Stimulated activated naive CD8-positive, alpha-beta T cell treated with anti-CD3 and anti-CD28 coated beads, Interleukin-15, amount 100 ng/mL, for 72 hours (primary cell): ENCODE measurements around the gene HLCS.
"Not testable (repeated sequence)": the region's sequence is repeated elsewhere in the genome, so short reads cannot be mapped to it uniquely, and the experiment has no call there.

Source experiments
- ATAC-seq: fragments of 150-1000 bp; cut with Tn5 transposase; 2 replicates; pipeline ENCODE4 v1.10.0; 2021; ENCODE audit warnings: mild to moderate bottlenecking, moderate library complexity
- DNase-seq, 2 donors: peaks; one replicate each; pipeline ENCODE4 v3.0.0; 2021 to 2022
- H3K27ac Mint-ChIP-seq, 2 donors: one replicate each; pipeline ENCODE4 v1.8.0; 2022; ENCODE audit warnings: mild to moderate bottlenecking in 2 of 2, mixed read lengths in 2 of 2, moderate library complexity in 2 of 2
- H3K27me3 Mint-ChIP-seq: one replicate; pipeline ENCODE4 v1.8.0; 2022; ENCODE audit warnings: mixed read lengths
- H3K4me1 Mint-ChIP-seq: one replicate; pipeline ENCODE4 v1.8.0; 2022; ENCODE audit warnings: mild to moderate bottlenecking, mixed read lengths
- H3K4me3 Mint-ChIP-seq, 2 donors: one replicate each; pipeline ENCODE4 v1.8.0; 2022; ENCODE audit warnings: mild to moderate bottlenecking in 2 of 2, mixed read lengths in 2 of 2, moderate library complexity in 1 of 2
- H3K9me3 Mint-ChIP-seq, 2 donors: one replicate each; pipeline ENCODE4 v1.8.0; 2022; ENCODE audit warnings: mixed read lengths in 2 of 2

The HLCS gene

GRCh38 chr21:36990508-36991205 is 24.2 kb upstream of the HLCS start:
- ATAC-seq: no peak
- Mint-ChIP-seq H3K27ac (peak overlapping the region; percentile 83 to 92), H3K27me3 (no peaks in the 10 kb centered on the region), H3K4me1 (peaks cover 49% of the 10 kb centered on the region), H3K9me3 (no peaks in the 10 kb centered on the region), H3K4me3 (peak overlapping the region; percentile 85 to 94)
- DNase-seq: no peak

- no peaks in the 10 kb centered on the region for H3K27me3 Mint-ChIP-seq
- DNase-seq (peak; percentile 92 to 93), ATAC-seq (peak; percentile 91)
- no peaks in the 10 kb centered on the region for H3K9me3 Mint-ChIP-seq
- peaks cover 55% of the 10 kb centered on the region for H3K4me1 Mint-ChIP-seq
- peak overlapping the region; percentile 94 to 97 for H3K27ac Mint-ChIP-seq
- peak overlapping the region; percentile 85 to 94 for H3K4me3 Mint-ChIP-seq
Measured at GRCh38 chr21:36989699-36990507, 23.4 kb upstream of the HLCS start.

GRCh38 chr21:36989199-36989698 is 22.8 kb upstream of the HLCS start:
- not testable (repeated sequence) for DNase-seq, ATAC-seq, H3K9me3 Mint-ChIP-seq, H3K27me3 Mint-ChIP-seq
- H3K4me1 Mint-ChIP-seq: peaks cover 54% of the 10 kb centered on the region
- peak overlapping the region; percentile 81 to 85 for H3K4me3 Mint-ChIP-seq
- H3K27ac Mint-ChIP-seq: peak overlapping the region; percentile 94 to 97

GRCh38 chr21:36988536-36988935 is 22.1 kb upstream of the HLCS start:
- peaks cover 54% of the 10 kb centered on the region for H3K4me1 Mint-ChIP-seq
- no peak overlapping the region for H3K27ac Mint-ChIP-seq

GRCh38 chr21:36987845-36988244 is 21.4 kb upstream of the HLCS start:
- no peak for DNase-seq
- H3K27ac Mint-ChIP-seq: peak overlapping the region; percentile 72 to 76

More at GRCh38 chr21:36988536-36988935, 22.1 kb upstream of the HLCS start:
- no peaks in the 10 kb centered on the region for H3K9me3 Mint-ChIP-seq
- H3K4me3 Mint-ChIP-seq: peak overlapping the region in 1 of 2 donors; percentile 35
- no peaks in the 10 kb centered on the region for H3K27me3 Mint-ChIP-seq
- DNase-seq (no peak), ATAC-seq (no peak)

GRCh38 chr21:36985751-36986594 is 19.5 kb upstream of the HLCS start:
- DNase-seq: peak; percentile 42 to 48
- Mint-ChIP-seq H3K4me3 (peak overlapping the region; percentile 79 to 88), H3K4me1 (peaks cover 61% of the 10 kb centered on the region), H3K9me3 (no peaks in the 10 kb centered on the region), H3K27me3 (no peaks in the 10 kb centered on the region), H3K27ac (peak overlapping the region; percentile 90 to 99)
- peak; percentile 58 for ATAC-seq

More at GRCh38 chr21:36987845-36988244, 21.4 kb upstream of the HLCS start:
- ATAC-seq: no peak
- H3K4me3 Mint-ChIP-seq: peak overlapping the region; percentile 35 to 63
- no peaks in the 10 kb centered on the region for H3K9me3 Mint-ChIP-seq
- no peaks in the 10 kb centered on the region for H3K27me3 Mint-ChIP-seq
- H3K4me1 Mint-ChIP-seq: peaks cover 54% of the 10 kb centered on the region

- Mint-ChIP-seq H3K4me1 (peaks cover 56% of the 10 kb centered on the region), H3K27ac (no peak overlapping the region), H3K9me3 (no peaks in the 10 kb centered on the region), H3K4me3 (no peak overlapping the region), H3K27me3 (no peaks in the 10 kb centered on the region)
- ATAC-seq: no peak
- no peak for DNase-seq
Measured at GRCh38 chr21:36981977-36982700, 15.7 kb upstream of the HLCS start.

GRCh38 chr21:36981049-36981391 is 14.6 kb upstream of the HLCS start:
- peak overlapping the region in 1 of 2 donors; percentile 54 for H3K27ac Mint-ChIP-seq
- H3K27me3 Mint-ChIP-seq: no peaks in the 10 kb centered on the region
- peak; percentile 4 for ATAC-seq
- peak overlapping the region; percentile 88 to 90 for H3K4me3 Mint-ChIP-seq
- no peak for DNase-seq
- no peaks in the 10 kb centered on the region for H3K9me3 Mint-ChIP-seq
- peaks cover 56% of the 10 kb centered on the region for H3K4me1 Mint-ChIP-seq

GRCh38 chr21:36980280-36981048 is 14.0 kb upstream of the HLCS start:
- H3K4me3 Mint-ChIP-seq: peak overlapping the region; percentile 88 to 90
- no peaks in the 10 kb centered on the region for H3K9me3 Mint-ChIP-seq
- H3K4me1 Mint-ChIP-seq: peaks cover 51% of the 10 kb centered on the region
- DNase-seq (peak in 1 of 2 donors; percentile 24), ATAC-seq (peak; percentile 34)
- H3K27ac Mint-ChIP-seq: peak overlapping the region; percentile 54 to 81
- H3K27me3 Mint-ChIP-seq: no peaks in the 10 kb centered on the region

- Mint-ChIP-seq H3K4me3 (peak overlapping the region; percentile 47 to 57), H3K27me3 (no peaks in the 10 kb centered on the region)
Measured at GRCh38 chr21:36976882-36977651, 10.6 kb upstream of the HLCS start.

GRCh38 chr21:36976228-36976861 is 9.9 kb upstream of the HLCS start:
- no peak for ATAC-seq
- H3K4me1 Mint-ChIP-seq: peaks cover 39% of the 10 kb centered on the region
- peak overlapping the region in 1 of 2 donors; percentile 47 for H3K4me3 Mint-ChIP-seq
- no peak for DNase-seq
- no peaks in the 10 kb centered on the region for H3K27me3 Mint-ChIP-seq
- H3K9me3 Mint-ChIP-seq: no peaks in the 10 kb centered on the region
- H3K27ac Mint-ChIP-seq: peak overlapping the region; percentile 69 to 88

More at GRCh38 chr21:36976882-36977651, 10.6 kb upstream of the HLCS start:
- DNase-seq (peak; percentile 65 to 80), ATAC-seq (peak; percentile 94)
- H3K9me3 Mint-ChIP-seq: no peaks in the 10 kb centered on the region
- peaks cover 42% of the 10 kb centered on the region for H3K4me1 Mint-ChIP-seq
- peak overlapping the region; percentile 69 to 88 for H3K27ac Mint-ChIP-seq

- no peak for DNase-seq
- H3K27ac Mint-ChIP-seq: no peak overlapping the region
- H3K27me3 Mint-ChIP-seq: no peaks in the 10 kb centered on the region
- no peak overlapping the region for H3K4me3 Mint-ChIP-seq
- H3K4me1 Mint-ChIP-seq: peaks cover 27% of the 10 kb centered on the region
- no peaks in the 10 kb centered on the region for H3K9me3 Mint-ChIP-seq
- no peak for ATAC-seq
Measured at GRCh38 chr21:36974851-36975192, 8.4 kb upstream of the HLCS start.
